ENCODE measurements around the gene RAPGEF4. TPM values are rescaled to one million over a fixed set of nuclear protein-coding genes. Genes with fewer than 3 reads are reported as not detected.

The RAPGEF4 gene
- total and polyA plus RNA-seq, 2 of the 4 experiments (the other 2 are of a cell fraction) = 1.7 to 3.2 TPM

DNA sequence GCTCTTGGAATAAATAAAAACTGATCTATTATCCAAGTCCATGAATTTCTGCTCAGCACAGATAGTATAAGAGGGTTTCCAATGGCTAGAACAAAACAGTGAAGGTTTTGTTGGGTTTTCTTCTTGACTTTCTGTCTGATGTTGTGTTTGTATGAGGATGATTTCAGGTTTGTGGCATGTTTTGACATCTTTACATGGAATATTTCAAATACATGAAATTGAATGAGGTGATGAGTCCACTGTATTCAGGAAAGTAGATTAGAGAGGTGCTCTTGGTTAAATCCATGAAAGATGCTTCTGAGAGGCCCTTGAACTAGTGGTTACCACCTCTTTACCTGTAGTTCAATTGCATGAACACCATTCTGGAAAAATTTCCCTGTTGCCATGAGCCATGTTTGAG lies 84.3 kb downstream of the RAPGEF4 start:
- in situ Hi-C loops (cut with MboI; ENCODE audit: low sequenced_read_pairs) (loop anchor here (25.0 kb wide), 1 partner anchor 1517 kb away; the partner anchor contains the start of gene SP9), intact Hi-C loops (cut with micrococcal nuclease) (loop anchor here (10.0 kb wide), 1 partner anchor 1525 kb away; no protein-coding TSS in a partner anchor)
- no peak for TF ChIP-seq MXI1 (IDR thresholded peaks at IDR 0.05; ENCODE audit: borderline replicate concordance, low read depth, low read length)
- no peak for TF ChIP-seq CHD1 (IDR thresholded peaks at IDR 0.05; ENCODE audit: low read depth, low read length)
- TF ChIP-seq MAZ (IDR thresholded peaks at IDR 0.05; ENCODE audit: borderline replicate concordance, low read depth, low read length) = no peak
- TF ChIP-seq, protein P1, sequence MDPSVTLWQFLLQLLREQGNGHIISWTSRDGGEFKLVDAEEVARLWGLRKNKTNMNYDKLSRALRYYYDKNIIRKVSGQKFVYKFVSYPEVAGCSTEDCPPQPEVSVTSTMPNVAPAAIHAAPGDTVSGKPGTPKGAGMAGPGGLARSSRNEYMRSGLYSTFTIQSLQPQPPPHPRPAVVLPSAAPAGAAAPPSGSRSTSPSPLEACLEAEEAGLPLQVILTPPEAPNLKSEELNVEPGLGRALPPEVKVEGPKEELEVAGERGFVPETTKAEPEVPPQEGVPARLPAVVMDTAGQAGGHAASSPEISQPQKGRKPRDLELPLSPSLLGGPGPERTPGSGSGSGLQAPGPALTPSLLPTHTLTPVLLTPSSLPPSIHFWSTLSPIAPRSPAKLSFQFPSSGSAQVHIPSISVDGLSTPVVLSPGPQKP (IDR thresholded peaks at IDR 0.05; ENCODE audit: borderline replicate concordance, low read depth, low read length) = no peak
- no peak for TF ChIP-seq BHLHE40 (IDR thresholded peaks at IDR 0.05; ENCODE audit: low read depth, low read length)

More for the DNA sequence above, 84.3 kb downstream of the RAPGEF4 start:
- Histone ChIP-seq H3K4me3 (ENCODE audit: insufficient read depth, low read depth, low read length) (no peak overlapping the region), H3K56ac (ENCODE audit: extremely low read depth, insufficient read depth, low read length) (no peak overlapping the region), H2AK9ac (replicated peaks; ENCODE audit: low read depth, low read length, poor library complexity) (no peak overlapping the region), H4K20me1 (ENCODE audit: insufficient read depth, low read length) (no peaks in the 10 kb centered on the region), H3K14ac (replicated peaks; ENCODE audit: low read depth, low read length) (no peak overlapping the region), H3K4ac (ENCODE audit: low read depth, low read length) (no peak overlapping the region), H2BK15ac (ENCODE audit: low read depth, low read length) (no peak overlapping the region), H2BK20ac (ENCODE audit: low read depth, low read length) (no peak overlapping the region), H3K79me1 (ENCODE audit: low read depth in 1 of 2, low read length in 2 of 2) (no peaks in the 10 kb centered on the region), H4K5ac (ENCODE audit: low read depth, low read length) (no peak overlapping the region), H3K36me3 (ENCODE audit: control insufficient read depth, insufficient read depth, low read length) (no peaks in the 10 kb centered on the region), H2AFZ (replicated peaks; ENCODE audit: low read length, poor library complexity) (no peak overlapping the region), H3K4me1 (ENCODE audit: control insufficient read depth, insufficient read depth, low read length) (peaks cover 6% of the 10 kb centered on the region), H3K9ac (ENCODE audit: low read depth, low read length) (no peak overlapping the region), H3K18ac (ENCODE audit: low read depth, low read length) (no peak overlapping the region), H4K91ac (ENCODE audit: insufficient read depth, low read depth, low read length) (no peak overlapping the region), H3K9me3 (ENCODE audit: control insufficient read depth, insufficient read depth, low read length) (no peaks in the 10 kb centered on the region), H2BK120ac (ENCODE audit: low read depth, low read length) (no peak overlapping the region), H3K4me2 (ENCODE audit: low read depth, low read length) (no peak overlapping the region), H2BK5ac (ENCODE audit: low read depth, low read length, poor library complexity, severe bottlenecking) (no peak overlapping the region), H3K9me1 (ENCODE audit: insufficient read depth, low read length) (peaks cover 2% of the 10 kb centered on the region; the same call in 1 of the 2 replicates), H3K27me3 (ENCODE audit: control insufficient read depth, insufficient read depth, low read length) (no peaks in the 10 kb centered on the region), H3K23ac (ENCODE audit: low read depth, low read length) (no peak overlapping the region), H4K8ac (ENCODE audit: low read depth in 2 of 2, low read length in 2 of 2) (no peak overlapping the region), H3K27ac (ENCODE audit: insufficient read depth, low read length) (no peak overlapping the region), H2AK5ac (ENCODE audit: low read depth, low read length) (no peak overlapping the region)
- dilution Hi-C loops (cut with HindIII; ENCODE audit: low sequenced_read_pairs, unreplicated experiment) = no loop called here
- ChIA-PET POLR2A (ENCODE audit: unreplicated experiment) (no interaction called here), CTCF (no interaction called here)
- ATAC-seq (ENCODE audit: low read depth) = no peak
- DNase-seq = no peak
- no TSS peak for BruUV-seq (replicated peaks)

All from IMR-90 (cell line).